GM03348 (cell line): ENCODE results near the gene VWA8.
A peak's percentile ranks its signal among the peaks of the same experiment; 100 is the strongest.
"Not testable (repeated sequence)": the region's sequence is repeated elsewhere in the genome, so short reads cannot be mapped to it uniquely, and the experiment has no call there.

Experiments used
- DNase-seq: peaks from one replicate; pipeline ENCODE4 v3.0.0; 2012; ENCODE audit warnings: low spot score

The VWA8 gene

GRCh38 chr13:41966671-41967070, 5.8 kb upstream of the VWA8 start:
- no peak for DNase-seq

- no peak for DNase-seq
Observed at GRCh38 chr13:41962994-41963393, 2.1 kb upstream of the VWA8 start.

DNA sequence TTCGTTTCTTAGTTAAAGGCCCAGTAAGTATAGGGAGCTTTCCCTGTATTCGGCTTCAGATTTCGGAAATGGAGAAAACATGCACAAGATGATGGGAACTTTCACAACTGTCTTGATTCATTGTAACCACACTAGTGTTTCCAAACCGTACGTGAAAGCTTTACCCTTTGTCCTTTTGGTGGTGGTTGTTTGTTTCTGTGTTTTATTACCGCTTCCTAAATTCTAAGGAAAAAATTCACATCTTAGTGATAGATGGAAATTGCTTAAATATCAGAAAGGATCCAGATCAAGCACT, 504 bp upstream of the VWA8 start:
- DNase-seq, result no peak

GRCh38 chr13:41960211-41960636, 685 bp downstream of the VWA8 start:
- DNase-seq, result peak; percentile 56

- DNase-seq, result no peak
Observed at GRCh38 chr13:41956272-41956671, 4.6 kb downstream of the VWA8 start.

GRCh38 chr13:41955605-41956004, 5.3 kb downstream of the VWA8 start:
- DNase-seq, result no peak

DNA sequence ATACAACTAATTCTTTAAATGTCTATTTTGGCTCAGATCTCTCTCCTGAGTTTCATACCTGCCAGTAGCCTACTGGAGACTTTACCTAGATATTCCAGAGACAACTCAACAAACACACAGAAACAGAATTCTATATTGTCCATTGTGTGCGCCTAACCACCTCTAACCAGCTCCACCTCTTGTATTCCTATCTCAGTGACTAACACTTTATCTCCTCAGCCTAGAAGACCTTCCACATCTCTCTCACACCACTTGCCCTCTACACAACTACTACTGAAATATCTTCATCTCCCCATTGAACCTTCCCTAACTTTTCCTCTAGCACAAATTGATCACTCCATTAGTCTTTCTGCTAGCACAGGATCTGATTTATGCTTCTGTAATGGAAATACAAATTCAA, 6.7 kb downstream of the VWA8 start:
- no peak for DNase-seq

GRCh38 chr13:41952749-41953148, 8.2 kb downstream of the VWA8 start:
- no peak for DNase-seq

DNA sequence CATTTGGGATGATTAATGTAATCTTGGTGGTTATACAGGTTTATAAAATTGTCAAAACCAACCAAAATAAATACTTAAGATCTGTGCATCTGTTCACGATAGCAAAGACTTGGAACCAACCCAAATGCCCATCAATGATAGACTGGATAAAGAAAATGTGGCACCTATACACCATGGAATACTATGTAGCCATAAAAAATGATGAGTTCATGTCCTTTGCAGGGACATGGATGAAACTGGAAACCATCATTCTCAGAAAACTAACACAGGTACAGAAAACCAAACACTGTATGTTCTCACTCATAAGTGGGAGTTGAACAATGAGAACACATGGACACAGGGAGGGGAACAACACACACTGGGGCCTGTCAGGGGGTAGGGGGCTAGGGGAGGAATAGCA, 11.8 kb downstream of the VWA8 start:
- not testable (repeated sequence) for DNase-seq

- DNase-seq, result no peak
Observed at GRCh38 chr13:41945926-41946325, 15.0 kb downstream of the VWA8 start.

- no peak for DNase-seq
Observed at GRCh38 chr13:41944635-41945397, 16.1 kb downstream of the VWA8 start.

DNA sequence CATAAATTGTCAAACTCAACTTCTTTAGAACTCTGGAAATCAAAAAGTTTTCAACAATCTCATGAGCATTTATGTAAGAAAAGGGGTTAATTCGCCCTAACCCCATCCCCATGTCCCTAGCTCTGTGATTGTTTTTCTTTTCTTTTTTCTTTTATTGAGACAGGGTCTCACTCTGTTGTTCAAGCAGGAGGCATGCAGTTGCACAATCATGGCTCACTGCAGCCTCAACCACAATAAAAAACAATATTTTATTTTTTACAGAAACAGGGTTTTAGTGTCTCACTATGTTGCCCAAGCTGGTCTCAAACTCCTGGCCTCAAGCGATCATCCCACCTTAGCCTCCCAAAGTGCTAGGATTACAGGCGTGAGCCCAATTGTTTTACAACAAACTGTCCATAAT, 16.7 kb downstream of the VWA8 start:
- no peak for DNase-seq

DNA sequence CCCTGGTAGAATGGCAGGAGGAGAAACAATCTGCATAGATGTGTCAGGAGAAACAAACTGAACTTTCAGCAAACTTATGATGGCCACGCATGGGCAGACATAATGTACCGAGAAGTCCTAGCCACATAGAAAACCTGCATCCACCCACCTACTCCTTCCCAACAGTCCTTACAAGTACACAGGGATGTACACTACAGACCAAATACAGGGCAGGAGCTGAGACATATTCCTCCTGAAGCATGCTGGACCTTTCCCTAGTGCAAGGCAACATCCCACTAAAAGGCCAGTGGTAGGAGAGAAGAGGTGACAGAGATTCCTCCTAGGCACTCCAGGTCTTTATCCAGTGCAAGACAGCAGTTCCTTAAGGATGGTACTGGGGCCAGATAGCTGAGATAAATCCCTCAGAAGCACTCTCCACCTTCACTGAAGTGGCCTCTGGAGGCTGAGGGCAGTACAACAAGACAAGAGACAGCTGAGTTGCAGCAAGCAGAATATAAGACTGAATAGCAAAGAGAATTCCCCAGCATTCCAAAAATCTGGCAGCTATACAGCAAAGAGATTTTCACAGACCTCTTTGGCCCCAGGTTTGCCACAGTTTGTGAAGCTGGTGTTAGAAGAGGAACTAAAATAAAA, 18.3 kb downstream of the VWA8 start:
- peak; percentile 53 for DNase-seq

- no peak for DNase-seq
Observed at GRCh38 chr13:41941174-41941573, 19.7 kb downstream of the VWA8 start.

- no peak for DNase-seq
Observed at GRCh38 chr13:41939398-41939797, 21.5 kb downstream of the VWA8 start.

DNA sequence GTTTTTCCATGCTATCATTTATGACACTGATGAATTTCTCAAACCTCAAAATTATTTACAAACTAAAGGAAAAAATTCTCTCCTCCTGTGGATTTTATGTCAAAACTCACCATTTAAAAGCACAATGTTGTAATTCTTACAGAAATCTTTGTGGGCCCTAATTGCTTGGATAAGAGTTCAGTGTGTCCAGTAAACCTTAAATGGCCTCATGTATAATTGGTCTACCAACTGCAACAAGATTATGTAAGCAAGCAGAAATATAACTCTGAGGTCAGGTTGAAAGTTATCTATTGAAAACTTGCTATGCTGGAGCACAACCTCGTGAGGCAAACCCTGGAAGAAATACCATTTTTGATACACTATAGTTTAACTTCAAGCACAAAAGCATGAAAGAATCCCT, 22.0 kb downstream of the VWA8 start:
- no peak for DNase-seq

DNA sequence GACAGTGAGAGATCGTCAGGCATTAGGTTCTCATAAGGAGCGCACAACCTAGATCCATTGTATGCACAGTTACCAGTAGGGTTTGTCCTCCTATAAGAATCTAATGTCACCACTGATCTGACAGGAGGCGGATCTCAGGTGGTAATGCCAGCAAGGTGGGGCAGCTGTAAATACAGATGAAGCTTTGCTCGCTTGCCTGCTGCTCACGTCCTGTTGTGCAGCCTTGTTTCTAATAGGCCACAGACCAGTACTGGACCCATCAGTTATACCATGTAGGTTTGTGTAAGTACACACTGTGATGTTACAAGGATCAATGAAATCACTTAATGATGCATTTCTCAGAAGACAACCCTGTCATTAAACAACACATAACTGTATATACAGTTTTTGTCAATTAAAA, 23.5 kb downstream of the VWA8 start:
- no peak for DNase-seq

GRCh38 chr13:41935501-41935900, 25.4 kb downstream of the VWA8 start:
- no peak for DNase-seq

DNA sequence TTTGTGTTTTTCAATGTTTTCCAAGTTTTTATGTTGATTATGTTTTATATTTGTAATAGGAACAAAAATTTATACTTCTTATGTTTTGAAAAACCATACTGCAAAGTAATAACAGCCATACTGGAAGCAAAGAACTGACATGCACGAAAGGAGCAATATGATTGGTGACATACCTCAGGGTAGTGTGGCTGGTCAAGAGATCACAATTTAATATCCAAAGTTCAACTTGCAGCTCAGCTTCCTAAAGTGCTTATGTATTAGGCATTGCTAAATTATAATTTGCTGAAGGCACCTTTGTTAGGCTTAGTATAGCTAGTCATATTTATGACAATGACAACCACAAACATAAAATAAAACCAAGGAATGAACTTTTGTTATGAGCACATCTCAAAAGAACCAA, 25.9 kb downstream of the VWA8 start:
- no peak for DNase-seq

DNA sequence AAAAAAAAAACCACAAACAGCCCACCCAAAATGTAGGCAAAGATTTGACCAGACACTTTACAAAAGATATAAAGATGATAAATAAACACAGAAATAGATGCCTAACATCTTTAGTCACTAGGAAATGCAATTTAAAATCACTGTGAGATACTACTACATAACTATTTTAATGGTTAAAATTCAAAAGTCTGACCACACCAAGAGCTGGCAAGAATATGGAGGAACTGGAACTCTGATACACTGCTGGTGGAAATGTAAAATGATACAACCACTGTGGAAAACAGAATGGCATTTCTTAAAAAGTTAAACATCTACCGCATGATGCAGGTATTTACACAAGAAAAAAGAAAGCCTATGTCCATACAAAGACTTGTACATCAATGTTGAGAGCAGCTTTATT, 26.8 kb downstream of the VWA8 start:
- no peak for DNase-seq

- peak; percentile 24 for DNase-seq
Observed at GRCh38 chr13:41931337-41931736, 29.6 kb downstream of the VWA8 start.

- no peak for DNase-seq
Observed at GRCh38 chr13:41930154-41930553, 30.8 kb downstream of the VWA8 start.

GRCh38 chr13:41928323-41928722, 32.6 kb downstream of the VWA8 start:
- no peak for DNase-seq

DNA sequence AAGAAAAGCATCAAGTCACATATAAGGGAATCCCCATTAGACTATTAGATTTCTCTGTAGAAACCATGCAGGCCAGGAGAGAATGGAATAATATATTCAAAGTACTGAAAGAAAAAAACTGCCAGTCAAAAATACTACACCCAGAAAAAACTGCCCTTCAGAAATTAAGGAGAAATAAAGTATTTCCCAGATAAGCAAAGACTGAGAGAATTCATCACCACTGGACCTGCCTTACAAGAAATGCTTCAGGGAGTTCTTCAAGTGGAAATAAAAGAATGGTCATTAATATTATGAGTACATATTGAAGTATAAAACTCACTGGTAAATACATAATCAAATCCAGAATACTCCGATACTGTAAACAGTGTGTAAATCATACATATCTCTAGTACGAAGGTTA, 35.9 kb downstream of the VWA8 start:
- DNase-seq, result no peak
